GM18507 (cell line): ENCODE measurements around the gene PLEKHA5.
"Not testable (repeated sequence)": the region's sequence is repeated elsewhere in the genome, so short reads cannot be mapped to it uniquely, and the experiment has no call there.

ENCODE experiments used
- DNase-seq: peaks from one replicate; pipeline ENCODE4 v3.0.0; 2011; ENCODE audit warnings: low read depth; ENCODE audit not compliant: insufficient read length; ENCODE audit errors: extremely low spot score
- FAIRE-seq: peaks from 2 replicates; lab custom pipeline; 2011; peaks lifted over from hg19 to GRCh38; lab: Jason Lieb, UNC

PLEKHA5 gene

DNA sequence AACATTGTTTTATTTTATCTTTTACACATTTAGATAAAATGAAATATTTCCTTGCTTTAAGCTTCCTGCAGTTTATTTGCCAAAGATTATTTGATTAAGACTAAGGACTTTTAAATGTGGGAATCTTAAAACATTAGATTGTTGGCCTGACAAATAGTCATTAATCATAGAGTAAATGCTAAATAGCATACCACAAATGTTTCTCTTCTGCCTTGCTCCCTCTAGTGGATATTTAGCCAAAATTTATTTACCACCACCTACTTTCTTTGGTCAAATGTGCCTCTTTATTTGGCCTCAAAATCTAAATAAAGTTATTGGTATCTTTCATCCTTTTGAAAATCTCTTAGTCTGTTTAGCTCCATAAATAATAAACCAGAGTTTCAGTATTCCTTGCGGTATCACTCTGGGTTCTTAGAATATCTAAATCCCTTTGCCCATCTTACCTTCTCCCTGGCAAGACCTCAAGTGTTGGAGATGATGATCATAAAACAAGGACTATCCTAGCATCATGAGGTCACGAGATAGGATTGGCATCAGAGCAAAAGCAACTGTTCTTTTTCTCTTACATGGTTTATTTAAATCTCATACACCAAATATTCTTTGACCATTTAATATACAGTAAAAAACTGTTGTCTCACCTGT, 159.2 kb downstream of the PLEKHA5 start:
- DNase-seq: no peak
- peak; percentile 39 for FAIRE-seq

DNA sequence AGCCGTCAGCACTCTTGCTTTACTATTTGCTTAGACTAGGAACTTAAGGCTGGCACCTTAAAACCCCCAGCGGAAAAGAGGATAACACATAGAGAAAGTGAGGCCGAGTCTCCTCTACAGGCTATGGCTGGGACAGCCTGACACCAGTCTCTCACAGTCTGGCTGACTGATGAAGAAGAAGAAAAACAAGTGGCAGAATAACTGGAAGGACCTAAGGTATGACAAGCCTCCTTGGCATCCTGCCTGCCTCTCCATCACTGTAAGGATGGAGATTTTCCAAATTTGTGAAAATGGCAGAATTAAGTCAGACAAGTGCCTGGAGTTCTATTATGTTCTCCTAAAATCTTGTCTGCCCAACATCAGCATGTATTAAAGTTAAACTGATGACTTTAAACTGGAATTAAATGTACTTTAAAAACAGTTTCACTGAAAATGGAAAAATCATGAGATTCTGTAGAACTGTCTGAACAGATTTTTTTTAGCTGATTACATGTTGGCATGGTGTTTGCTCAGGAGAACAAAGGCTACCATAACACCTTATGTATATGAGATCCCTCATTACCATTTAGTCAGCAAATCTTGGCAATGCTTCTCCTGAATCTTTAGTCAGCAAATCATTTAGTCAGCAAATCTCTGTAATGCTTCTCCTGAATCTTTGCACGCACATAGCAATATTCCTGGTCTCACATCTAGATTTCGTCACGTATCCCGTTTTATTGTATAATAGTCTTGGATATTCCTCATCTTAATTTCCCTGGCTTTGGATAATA, 169.5 kb downstream of the PLEKHA5 start:
- DNase-seq (no peak), FAIRE-seq (no peak)

DNA sequence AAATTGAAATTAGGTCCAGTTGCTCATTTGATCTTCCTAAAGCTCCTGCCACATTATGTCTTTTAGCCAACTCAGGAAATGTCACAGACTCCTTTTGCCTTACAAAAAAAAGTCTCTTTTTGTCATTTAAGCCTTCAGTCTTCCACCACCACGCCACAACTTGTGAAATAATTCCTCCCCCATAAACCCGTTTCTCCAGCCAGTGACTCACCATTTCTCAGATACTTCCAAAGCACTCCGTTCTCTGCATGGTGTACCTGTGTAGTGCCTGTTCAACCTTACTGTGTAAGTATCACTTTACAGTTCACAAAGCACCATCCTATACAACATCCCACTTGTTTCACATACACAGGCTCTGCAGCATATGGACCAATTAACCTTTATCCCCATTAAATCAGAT, 170.2 kb downstream of the PLEKHA5 start:
- FAIRE-seq (no peak), DNase-seq (no peak)

DNA sequence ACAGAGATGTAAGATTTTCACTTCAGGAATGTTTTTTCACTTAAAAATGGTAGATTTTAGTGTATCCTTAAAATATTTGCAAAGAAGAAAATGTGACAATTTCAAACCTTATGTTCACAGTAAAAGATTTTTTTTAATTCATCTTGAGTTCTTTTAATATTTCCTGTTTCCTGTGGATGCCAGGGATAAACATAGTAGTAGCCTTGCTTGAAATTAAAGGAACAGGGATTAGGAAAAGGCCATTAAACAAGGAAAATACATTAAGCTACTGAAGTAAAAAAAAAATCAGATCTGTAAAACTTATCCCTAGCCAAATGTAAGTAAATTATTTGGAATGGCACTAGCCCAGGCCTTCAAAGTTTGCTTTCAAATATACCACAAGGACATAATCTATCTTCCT, 171.7 kb downstream of the PLEKHA5 start:
- DNase-seq: no peak
- no peak for FAIRE-seq

DNA sequence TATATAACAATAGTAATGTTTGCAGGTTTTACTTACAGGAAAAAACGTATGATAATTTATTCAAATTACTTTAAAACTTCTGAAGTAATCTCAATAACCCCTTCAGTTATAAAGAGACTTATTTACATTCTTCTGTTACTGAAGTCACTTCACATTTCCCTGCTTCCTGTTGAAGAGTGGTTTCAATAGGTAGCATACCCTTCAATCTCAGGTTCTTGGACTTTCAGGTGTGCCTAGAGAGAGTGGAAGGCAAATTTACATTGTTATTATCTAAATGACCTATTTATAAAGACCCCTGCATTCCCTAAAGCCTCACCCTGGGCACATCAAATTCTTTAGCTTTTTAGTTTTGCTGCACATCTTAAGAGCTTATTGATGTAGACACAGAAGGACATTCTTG, 172.2 kb downstream of the PLEKHA5 start:
- no peak for FAIRE-seq
- DNase-seq: no peak

- no peak for FAIRE-seq
- no peak for DNase-seq
Observed at GRCh38 chr12:19302100-19302640, 172.6 kb downstream of the PLEKHA5 start.

DNA sequence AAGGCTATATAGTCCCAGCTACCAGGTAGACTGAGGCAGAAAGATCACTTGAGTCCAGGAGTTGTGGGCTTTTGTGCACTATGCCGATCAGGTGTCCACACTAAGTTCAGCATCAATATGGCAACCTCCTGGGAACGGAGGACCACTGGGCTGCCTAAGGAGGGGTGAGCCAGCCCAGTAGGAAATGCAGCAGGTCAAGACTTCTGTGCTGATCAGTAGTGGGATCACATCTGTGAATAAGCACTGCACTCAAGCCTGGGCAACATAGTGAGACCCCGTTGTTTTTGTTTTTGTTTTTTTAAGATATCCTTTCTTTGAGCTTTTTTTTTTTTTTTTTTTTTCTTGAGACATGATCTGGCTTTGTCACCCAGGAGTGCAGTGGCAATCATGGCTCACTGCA, 174.0 kb downstream of the PLEKHA5 start:
- FAIRE-seq: no peak
- no peak for DNase-seq

DNA sequence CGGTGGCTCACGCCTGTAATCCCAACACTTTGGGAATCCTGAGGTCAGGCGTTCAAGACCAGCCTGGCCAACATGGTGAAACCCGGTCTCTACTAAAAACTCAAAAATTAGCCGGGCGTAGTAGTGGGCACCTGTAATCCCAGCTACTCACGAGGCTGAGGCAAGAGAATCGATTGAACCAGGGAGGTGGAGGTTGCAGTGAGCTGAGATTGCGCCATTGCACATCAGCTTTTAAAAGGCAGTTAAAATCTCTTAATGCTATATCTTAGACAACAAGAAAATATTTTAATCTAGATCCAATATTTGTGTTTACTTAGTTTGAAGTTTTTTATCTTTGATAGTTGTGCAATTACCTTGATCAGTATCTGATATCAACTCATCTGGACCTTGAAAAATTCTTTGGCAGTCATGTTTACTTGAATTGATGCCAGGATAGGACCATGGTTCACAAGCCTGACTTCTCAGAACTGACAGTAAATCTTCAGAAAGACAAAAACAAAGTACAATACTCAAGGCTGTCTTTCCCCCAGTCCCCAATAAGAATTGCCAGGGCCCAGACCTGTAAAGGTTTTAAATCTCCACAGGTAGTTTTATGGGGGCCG, 174.7 kb downstream of the PLEKHA5 start:
- DNase-seq: no peak
- FAIRE-seq: no peak

GRCh38 chr12:19305621-19306020, 176.1 kb downstream of the PLEKHA5 start:
- FAIRE-seq, DNase-seq: not testable (repeated sequence)

GRCh38 chr12:19306366-19306765, 176.8 kb downstream of the PLEKHA5 start:
- DNase-seq (no peak), FAIRE-seq (no peak)

DNA sequence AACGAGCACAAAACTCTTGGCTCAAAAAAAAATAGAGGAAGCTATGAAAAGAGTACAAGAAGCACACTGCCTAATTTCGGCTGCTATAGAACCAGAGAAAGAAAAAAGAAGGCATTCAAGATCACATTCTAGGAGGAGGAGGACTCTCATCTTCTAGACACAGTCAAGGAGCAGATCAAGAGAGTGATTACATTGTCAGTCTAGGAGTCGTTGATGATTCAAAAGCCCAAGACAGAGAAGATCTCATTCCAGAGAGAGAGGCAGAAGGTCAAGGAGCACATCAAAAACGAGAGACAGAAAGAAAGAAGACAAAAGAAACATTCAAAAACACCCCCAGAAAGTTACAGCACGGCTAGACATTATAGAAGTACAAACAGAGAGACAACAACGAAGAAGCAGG, 177.9 kb downstream of the PLEKHA5 start:
- DNase-seq: no peak
- FAIRE-seq: no peak

GRCh38 chr12:19311165-19311564, 181.6 kb downstream of the PLEKHA5 start:
- FAIRE-seq (no peak), DNase-seq (no peak)

GRCh38 chr12:19312637-19313036, 183.1 kb downstream of the PLEKHA5 start:
- no peak for FAIRE-seq

DNA sequence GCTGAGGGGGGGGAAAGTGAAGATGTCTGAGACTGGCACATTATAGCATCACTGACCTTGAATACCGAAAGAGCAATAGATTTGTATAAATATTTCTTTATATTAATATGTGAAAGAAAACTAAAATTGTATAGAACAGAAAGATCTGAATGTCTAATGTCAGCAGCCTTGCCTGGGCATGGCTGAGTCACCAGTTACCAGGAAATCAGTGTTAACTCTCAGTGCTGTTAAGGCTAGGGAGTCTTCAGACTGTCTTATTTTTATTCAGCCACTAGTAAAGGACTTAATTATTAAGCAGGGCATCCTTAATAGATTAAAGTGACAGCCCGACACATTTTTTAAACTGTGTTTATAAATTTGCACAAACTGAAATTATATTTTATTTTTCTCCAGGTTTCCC, 186.9 kb downstream of the PLEKHA5 start:
- no peak for FAIRE-seq
- no peak for DNase-seq

More at GRCh38 chr12:19312637-19313036, 183.1 kb downstream of the PLEKHA5 start:
- no peak for DNase-seq

DNA sequence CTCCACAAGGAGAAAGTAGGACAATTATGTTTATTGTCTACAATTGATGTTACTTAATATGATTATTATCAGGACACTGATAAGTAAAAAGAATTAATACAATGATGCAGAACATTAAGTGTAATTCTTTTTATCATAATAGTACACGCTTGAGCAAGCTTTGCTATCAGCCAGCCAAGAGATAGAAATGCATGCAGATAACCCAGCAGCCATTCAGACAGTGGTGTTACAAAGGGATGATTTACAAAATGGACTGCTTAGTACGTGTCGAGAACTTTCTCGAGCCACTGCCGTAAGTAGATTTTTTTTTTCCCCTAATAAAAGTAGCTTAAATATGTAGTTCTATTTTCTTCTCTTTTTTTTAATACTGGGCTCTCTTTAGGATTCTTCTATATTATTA, 192.8 kb downstream of the PLEKHA5 start:
- no peak for DNase-seq
- FAIRE-seq: no peak

DNA sequence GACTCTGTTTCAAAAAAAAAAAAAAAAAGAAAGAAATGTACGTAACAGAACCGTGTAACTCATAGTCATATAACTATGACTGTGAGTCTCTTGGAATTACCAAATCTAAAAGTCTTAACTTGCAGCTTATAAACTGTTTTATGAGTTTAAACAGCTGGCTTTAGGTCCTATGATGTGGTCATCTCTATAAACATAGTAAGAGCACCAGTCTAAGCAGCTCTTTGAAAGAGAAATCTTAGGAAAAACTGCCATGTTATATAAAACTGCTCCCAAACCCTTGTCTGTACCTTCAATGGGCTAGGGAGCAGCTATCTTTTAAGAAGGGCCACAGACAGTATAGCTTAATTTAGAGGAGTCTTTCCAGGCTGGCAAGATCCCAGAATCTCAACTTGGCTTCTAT, 194.3 kb downstream of the PLEKHA5 start:
- no peak for DNase-seq
- FAIRE-seq: no peak

DNA sequence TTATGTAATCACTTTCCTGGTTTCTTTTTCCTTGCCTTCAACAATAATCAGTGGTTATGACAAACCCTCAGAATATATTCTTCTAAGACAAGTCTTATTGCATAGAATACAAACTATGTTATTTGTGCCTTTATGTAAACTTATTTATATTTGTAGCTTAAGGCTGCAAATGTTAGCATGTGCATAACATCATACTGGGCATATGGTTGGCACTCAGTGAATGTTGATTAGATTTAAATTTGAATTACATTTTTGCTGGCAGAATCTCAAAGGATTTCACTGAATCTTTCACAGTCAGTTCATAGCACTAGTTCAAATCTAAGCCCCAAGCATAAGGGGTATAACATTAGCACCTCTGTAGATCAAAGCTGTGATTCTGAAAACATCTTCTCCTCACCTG, 196.6 kb downstream of the PLEKHA5 start:
- FAIRE-seq (no peak), DNase-seq (no peak)

DNA sequence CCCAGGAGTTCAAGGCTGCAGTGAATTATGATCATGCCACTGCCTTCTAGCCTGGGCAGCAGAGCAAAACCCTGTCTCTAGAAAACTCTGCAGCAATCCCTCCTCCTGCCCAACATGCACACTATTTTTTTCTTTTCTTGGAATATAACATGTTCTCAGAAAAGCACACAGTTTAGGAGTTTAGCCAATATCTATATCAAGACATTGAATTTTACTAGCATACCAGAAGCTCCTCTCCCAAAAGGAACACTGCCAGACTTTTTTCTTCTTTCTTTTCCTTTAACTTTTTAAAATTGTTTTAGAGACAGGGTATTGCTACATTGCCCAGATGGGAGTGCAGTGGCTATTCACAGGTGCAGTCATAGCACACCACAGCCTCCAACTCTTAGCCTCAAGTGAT, 202.7 kb downstream of the PLEKHA5 start:
- FAIRE-seq: no peak
- DNase-seq: no peak

GRCh38 chr12:19338405-19338804, 208.9 kb downstream of the PLEKHA5 start:
- FAIRE-seq (no peak), DNase-seq (no peak)

GRCh38 chr12:19350850-19351249, 221.3 kb downstream of the PLEKHA5 start:
- DNase-seq, FAIRE-seq: not testable (repeated sequence)

- DNase-seq (no peak), FAIRE-seq (no peak)
Observed at GRCh38 chr12:19351346-19351745, 221.8 kb downstream of the PLEKHA5 start.
